GM21619 (cell line): ENCODE measurements around the gene TLX1.

Experiments used
- ATAC-seq: cut with Tn5 transposase; IDR thresholded peaks from one replicate; pipeline ENCODE4 v1.9.1; 2021; ENCODE audit not compliant: unreplicated experiment

The TLX1 gene

DNA sequence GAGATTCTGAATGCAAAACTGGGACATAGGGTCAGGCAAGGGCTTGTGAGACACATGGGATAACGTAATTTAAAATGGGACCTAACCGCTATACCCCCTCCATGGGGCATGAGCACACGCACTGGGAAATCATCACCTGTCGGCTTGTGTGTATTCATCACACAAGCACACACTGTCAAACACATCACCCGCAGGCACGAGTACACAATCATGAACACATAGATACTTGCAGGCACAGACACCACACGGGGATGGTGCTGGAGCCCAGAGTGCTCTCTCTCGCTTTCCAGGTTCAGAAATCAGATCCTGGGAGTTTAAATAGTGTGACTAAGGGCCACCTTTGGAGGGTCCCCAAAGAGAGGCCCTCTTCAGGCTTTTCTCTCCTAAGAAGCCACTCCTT, 19.6 kb upstream of the TLX1 start:
- no peak for ATAC-seq

DNA sequence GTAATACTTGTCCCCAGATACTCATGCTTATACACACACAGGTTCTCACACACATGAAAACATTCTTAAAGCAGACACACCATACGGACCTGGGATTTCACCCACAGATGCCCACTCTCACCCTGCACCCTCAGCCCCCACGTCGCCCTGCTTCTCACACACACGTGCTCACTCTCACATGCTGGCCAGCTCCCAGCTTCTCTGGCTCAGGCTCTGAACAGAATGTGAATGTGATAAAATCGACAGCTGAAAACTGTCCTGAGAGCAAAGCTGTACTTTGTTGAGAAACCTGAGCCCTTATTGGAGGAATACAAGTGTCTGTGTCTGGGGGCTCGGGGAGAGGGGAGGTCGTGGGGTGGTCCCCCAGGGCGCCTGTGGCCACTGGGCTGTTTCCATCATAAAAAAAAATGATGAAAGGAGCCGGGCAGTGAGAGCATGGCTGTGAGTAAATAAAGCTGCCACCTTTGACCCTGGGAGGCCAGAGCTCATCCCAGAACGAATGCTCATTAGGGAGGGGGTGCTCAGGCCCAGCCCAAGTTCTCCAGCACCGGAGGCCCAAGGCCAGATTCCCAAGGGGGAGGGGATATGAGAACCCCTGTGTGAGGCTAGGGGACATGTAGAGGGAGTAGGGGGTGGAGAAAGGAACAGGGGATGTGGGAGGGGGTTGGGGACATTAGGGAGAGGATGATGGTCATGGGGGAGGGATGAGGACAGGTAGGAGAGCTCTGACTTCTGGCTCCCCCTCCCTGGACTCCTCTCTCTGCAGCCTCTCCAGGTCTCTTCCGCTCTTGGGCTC, 18.1 kb upstream of the TLX1 start:
- no peak for ATAC-seq

DNA sequence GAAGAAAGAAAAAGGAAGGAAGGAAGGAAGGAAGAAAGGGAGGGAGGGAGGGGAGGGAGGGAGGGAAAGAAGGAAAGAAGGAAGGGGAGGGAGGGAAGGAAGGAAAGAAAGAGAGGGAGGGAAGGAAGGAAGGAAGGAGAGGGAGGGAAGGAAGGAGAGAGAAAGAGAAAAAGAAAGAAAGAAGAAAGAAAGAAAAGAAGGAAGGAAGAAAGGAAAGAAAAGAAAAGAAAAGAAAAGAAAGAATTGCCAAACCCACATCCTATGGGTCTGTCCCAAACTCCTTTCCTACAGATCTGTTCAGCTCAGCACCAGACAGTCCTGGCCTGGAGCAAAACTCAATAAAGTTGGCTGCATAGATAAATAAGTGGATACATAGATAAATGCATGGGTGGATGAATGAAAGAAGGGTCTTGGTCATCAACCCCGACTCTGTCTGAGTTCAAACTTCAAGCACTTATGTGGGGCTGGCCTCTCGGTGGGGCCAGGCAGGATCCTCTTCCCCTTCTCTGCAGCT, 17.2 kb upstream of the TLX1 start:
- no peak for ATAC-seq

DNA sequence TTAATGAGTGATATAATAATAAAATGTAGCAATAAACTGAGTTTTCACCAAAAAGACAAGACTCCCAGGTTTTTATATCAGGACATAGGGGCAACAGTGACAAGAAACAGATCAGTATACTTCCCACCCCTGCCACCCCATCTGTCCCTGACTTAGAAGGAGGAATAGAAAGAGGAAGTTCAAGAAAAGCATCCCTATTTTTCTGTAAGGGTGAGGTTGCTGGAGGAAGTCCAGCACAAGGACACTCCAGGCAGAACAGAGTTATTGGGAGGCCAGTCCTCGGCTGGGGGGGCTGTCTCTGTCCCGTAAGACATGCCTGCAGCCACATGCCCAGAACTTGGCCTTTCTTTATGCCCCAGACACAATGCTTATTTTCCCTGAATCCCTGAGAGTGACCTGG, 16.5 kb upstream of the TLX1 start:
- no peak for ATAC-seq

DNA sequence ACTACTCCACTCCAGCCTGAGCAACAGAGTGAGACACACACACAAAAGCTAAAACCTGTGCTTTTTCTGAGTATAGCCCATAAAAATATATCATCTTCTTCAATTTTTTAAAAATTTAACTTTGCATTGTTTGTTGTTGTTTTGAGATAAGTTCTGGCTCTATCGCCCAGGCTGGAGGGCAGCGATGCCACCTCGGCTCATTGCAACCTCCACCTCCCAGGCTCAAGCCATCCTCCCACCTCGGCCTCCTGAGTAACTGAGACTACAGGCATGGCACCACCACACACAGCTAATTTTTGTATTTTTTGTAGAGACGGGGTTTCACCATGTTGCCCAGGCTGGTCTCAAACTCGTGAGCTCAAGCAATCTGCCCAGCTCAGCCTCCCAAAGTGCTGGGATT, 14.3 kb upstream of the TLX1 start:
- ATAC-seq, result no peak

DNA sequence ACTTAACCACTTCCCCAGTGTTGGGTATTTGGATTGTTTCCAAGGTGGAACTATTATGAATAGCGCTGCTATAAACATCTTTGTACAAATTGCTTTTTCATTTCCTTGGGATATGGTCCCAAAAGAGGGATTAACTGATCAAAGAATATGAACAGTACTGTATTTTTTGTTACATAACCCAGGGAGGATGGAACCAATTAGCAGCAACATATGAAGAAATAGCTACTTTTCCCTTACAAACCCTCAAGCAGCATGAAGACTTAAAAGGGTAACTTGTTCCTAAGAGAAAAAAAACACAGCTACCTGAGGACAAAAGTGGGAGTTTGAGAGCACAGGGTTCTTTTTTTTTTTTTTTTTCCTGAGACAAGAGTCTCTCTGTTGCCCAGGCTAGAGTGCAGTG, 13.1 kb upstream of the TLX1 start:
- ATAC-seq, result no peak

DNA sequence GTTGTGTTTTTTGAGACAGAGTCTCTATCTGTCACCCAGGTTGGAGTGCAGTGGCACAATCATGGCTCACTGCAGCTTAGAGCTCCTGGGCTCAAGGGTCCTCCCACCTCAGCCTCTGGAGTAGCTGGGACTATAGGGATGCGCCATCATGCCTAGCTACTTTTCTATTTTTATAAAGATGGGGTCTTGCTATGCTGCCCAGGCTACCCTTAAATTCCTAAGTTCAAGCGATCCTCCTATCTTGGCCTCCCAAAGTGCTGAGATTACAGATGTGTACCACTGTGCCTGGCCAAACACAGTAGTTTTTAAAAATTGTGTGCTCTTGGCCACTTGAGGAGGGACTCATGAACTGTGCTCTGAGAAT, 10.6 kb upstream of the TLX1 start:
- no peak for ATAC-seq

DNA sequence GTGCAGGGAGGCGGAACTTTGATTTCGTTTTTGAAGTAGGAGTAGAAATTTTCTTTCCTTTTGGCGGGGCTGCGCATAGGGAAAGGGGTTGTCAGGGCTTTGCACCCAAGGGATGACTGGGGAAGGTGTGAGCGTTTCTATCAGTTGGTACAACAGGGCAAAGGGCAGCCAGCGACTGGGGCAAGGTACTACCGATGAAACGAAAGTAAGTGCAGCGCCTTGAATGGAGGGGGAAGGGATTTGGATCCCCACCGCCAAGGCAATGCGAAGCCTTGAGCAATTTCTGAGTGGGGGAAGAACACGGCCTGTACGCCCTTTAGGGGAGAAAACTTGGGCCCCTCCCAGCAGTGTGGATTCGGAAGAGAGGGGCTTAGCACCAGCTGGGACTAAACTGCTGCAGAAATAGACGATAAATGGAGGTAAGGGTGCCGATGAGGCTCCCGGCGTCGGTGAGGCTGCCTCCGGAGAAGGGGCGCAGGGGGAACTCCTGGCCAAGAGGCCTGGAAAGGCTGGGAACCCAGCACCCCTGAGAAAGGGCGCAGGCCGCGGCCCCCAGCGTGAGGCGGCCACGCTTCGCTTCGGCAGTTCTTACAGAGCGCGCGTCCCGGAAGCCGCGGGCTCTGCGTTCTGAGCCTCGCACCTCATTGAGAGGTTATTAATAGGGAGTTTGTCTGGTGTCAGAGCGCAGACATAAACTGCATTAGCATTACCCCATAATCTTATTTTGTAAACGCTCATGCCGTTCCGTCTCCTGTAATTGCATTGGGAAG, 10.0 kb upstream of the TLX1 start:
- peak; percentile 60 for ATAC-seq

DNA sequence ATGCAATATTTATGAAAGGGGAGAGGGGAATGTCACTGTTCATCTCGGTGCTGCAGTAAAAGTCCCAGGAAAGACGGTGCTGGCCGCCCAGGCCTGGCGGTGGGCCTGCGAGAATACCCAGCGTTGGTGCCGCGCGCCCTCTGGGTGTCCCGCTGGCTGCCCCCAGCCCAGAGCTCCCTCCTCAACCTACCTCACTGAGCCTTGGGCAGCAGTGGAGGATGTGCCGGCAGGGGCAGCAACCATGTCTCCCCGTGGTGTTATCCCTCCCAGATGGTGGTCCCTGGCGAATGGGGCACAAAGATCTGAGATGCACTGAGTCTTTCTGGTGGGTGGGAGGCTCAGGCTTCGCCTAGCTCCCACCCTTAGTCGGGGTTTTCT, 9.5 kb upstream of the TLX1 start:
- ATAC-seq, result no peak

DNA sequence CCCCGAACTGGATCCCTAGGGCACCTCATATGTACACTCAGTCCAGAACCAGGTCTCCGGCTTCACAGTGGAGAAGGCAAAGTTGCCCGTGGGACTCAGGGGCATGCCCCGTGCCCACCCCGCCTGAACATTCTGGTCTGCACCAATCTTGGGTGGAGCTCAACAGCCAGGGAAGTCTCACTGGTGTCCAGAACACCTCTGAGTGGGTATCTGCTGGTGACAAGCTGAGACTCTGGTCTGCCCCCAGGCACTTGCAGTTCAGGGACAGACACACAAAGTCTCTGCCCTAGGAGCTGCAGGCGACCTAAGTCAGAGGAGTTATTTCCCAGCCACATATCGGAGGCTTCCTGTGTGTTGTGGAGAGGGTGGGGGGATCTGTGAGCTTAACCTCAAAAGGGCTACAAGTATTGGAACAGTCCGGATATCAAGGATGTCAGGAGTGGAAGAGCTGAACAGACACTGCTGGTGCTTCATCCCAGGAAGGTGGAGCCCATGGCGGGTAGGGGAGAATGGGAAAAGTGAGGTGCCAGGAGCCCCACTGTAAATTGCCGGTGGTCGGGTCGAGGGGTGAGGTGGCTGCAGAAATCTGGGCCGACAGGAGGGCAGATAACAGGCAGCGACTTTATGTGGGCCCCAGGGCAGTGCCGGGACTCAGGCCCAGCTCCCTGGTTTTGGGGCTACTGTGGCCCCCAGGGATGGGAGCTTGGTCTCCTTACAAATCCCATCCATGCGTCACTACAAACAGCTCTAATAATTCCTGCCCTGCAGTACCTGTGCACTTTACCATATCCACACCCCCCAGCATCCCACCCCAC, 8.6 kb upstream of the TLX1 start:
- ATAC-seq, result no peak

DNA sequence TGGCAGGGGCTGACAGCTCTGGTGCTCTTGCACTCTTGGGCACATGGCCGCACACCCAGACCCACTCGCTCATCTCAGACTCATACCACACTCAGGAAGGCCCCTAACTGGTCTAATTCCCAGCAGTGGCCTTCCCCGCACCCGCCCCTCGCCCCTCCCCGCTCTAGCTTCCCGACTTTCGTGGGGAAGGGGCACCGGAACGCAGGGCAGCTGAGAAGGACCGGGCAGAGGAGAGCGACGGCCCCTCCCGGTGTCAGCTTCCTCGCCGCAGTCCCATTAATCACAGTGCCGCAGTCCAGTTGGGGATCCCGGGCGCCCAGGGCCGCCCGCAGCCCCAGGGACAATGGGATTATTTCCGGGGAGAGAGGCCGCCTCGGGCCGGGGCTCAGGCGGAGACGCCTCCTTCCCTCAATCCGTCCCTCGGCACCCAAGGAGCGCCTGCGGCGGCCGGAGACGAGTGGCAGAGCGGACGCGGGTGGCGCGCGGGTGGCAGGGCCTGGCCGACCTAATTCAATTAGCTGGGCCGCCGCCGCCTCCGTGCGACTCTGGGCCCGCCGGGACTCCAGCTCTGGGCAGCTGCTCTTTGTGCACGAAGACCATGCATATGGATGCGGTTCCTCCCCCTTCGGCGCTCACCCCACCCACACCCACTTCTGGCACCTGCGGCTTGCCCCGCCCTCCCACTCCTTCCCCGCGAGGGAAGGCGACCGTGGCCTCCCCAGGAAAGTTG, 7.8 kb upstream of the TLX1 start:
- ATAC-seq, result no peak

DNA sequence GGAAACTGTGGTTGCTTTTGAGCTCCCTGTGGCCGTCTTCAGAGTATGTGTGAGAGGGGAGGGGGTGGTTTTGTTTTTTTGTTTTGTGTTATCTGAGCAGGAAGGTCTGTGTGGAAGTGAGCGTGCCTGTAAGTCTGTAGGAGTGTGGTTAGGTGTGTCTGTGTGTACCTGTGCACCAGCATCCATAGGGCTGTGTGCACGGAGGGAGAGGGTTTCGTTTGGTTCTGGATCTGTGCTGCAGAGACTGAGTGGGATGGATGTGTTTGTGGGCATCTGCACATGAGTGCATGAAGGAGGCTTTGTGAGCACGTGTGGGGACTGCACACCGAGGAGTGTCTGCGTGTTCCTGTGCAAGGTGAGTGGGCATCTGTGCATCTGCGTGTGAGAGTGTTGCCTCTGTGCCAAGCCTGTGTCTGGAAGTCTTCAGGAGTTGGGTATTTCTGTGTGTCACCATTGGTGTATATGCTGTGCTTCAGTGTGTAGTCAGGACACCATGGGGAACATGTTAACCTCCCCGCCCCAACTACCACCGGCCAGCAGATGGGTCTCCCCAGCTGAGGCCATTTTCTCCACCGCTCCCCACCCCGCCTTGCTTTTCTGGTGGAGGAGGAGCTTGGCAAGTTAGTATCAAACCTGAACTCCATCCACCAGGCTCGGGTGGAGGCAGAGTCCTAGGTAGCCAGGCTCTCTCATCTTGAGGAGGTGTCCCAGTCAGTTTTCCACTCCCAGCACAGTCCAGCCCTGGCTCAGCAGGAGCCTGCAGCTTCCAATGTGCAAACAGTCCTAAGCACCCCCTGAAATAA, 7.1 kb upstream of the TLX1 start:
- ATAC-seq, result no peak

DNA sequence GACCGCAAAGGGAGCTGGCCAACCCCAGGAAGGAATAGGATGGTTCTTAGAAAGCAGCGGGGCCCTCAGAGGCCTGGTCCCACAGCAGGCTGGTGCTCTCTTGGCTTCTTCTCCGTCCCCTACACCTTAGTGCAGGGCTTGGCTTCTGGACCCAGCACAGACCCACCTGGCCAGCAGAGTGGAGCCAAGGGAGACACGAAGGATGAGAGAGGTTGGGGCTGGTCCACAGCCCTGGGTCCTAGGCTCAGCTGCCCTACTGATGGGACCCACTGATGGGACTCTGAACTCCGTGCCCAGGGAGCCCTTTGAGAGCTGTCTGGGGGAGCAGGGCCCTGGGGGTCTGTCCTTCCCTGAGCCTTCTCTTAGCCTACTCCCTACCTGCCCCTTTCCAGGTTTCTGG, 6.2 kb upstream of the TLX1 start:
- ATAC-seq, result no peak

DNA sequence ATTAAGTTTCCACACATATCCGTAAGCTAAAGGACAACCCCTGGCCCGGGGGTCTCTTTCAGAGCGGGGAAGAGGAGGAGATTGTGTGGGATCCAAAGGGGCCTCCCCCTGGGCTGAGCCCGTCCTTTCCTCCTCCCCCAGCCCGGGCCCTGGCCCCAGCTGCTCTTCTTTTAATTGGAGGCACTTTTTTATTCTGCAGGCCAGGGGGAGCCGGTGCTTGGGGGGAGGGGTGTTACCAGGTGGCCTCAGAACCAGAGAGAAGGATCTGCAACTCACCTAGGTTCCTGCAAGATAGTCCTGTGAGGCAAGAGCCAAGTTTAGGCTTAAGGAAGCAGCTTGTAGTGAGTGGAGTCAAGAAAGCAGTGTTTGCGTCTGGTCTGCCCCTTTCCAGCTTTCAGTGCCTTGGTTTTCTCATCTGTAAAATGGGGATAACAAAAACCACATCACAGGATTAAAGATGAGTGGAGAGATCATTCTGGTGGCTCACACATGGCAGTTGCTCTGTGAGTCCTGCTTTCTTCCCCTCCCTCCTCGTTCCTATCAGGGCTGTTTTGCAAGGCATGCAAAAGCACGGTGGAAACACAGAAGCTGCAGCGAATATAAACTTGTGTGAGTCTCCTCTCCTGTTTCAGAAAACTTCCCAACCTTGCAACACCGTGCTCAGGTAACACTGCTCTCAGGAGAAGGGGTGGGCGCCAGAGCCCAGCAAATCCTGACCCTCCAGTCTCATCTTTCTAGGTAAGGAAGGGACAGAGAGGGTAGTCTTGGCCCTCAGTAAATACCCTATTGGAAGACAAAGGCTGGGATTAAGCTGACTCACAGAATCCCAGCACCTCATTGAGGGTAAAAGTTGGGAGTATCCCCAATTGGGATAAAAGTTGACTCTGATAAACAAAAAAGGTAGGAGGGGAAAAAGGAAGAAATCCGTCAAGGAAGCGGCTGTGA, 4.1 kb upstream of the TLX1 start:
- no peak for ATAC-seq

DNA sequence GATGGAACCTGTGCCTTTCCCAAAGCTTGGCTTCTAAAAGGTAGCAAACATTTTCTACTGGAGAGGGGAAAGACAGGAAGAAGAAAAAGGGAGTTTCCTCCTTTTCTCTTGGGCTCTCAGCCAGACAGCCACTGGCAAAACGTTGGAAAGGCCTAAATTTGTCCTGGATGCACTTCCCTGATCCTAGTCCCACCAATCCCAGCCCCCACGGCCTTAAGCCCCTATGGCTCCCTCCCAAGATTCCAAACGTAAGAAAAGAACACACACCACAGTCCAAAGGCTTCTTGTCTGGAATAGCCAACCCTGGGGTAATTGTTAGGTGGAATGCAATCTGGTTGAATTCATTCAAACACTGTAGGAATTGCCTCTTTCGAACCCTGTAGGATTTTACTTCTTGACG, 959 bp upstream of the TLX1 start:
- ATAC-seq, result no peak

DNA sequence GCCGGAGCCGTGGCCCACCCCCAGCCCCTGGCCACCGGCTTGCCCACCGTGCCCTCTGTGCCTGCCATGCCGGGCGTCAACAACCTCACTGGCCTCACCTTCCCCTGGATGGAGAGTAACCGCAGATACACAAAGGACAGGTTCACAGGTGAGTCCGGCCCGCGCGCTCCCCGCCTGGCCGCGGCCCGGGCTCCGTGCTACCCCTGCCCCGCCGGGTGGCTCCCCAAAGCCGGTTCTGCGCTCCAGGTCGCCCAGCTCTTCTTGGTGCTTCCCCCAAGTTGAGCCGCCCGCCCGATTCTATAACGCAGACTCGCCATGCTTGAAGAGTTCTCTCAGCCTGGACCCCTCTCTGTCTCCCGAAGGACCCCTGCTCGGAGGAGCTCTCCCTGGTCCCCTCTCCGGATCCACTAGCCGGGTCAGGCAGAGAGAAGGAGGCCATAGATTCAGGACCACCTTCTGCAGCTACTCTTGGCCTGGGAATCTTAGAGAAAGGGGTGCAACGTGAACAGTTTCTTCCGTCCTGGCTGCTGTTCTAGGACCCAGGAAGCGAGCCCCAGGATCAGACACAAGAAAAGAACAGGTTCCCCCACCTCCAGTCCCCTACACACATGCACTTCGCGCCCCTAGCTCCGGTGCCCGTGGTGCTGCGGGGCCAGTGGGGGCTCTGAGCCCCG, 999 bp downstream of the TLX1 start:
- no peak for ATAC-seq

DNA sequence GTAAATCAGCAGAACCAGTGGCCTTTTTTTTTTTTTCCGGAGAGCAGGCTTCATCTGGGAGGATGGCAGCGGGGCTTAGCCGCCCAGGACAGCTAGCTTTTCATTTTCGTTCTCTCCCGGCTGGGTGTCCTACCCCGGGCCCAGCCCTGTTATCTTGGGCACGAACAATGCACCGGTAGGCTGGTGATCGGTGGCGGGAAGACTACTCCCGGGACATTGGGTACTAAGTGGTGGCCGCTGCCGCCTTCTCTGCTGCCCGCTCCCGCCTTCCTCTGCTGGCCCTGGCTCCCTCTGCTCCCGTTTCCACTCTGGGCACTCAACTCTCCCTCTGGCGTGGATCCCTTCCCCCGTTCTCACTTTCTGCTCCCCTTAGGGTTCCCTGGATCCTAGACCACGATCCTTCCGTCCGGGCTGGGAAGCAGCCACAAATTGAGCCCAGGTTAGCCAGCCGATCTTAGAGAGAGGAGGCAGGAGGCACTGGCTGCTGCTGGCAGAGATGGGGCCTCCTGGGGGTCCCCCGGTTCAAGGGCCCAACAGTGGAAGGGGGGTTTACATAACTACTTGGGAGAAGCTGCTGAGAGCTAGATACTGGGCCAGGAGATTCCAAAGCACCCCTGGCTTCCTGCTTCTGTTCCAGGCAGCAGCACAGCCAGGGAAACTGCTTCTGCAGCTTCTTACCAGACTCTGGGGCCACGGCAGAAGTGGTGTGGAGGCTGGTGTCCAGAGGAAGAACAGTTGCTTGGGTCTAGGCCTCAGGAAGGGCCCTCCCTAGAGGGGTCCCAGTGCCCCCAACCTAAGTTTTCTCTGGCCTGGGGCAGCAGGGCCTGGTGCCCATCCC, 1.8 kb downstream of the TLX1 start:
- no peak for ATAC-seq
